Epithelial cell of esophagus (primary cell): Measurements from ENCODE around the gene CCBE1.

Experiments used
- DNase-seq: peaks from one replicate; pipeline ENCODE4 v3.0.0; 2010; ENCODE audit warnings: low read depth
- H3K4me3 ChIP-seq: 2 replicates; pipeline ENCODE4 v1.5.1; 2011; ENCODE audit warnings: mild to moderate bottlenecking, low read length, control low read depth
- CTCF ChIP-seq: IDR thresholded peaks from 2 replicates; pipeline ENCODE4 v1.5.1; 2011; ENCODE audit warnings: low read depth, mild to moderate bottlenecking, low read length, control low read depth, inconsistent platforms; ENCODE audit not compliant: insufficient read depth; ENCODE audit errors: missing control alignments

CCBE1 gene

GRCh38 chr18:59385191-59385590 lies 312.0 kb downstream of the CCBE1 start:
- H3K4me3 ChIP-seq: no peak overlapping the region
- TF ChIP-seq CTCF: no peak
- DNase-seq: no peak

GRCh38 chr18:59383851-59384250 lies 313.4 kb downstream of the CCBE1 start:
- DNase-seq: no peak
- no peak overlapping the region for H3K4me3 ChIP-seq
- TF ChIP-seq CTCF: no peak

GRCh38 chr18:59382383-59382782 lies 314.8 kb downstream of the CCBE1 start:
- no peak for DNase-seq
- no peak overlapping the region for H3K4me3 ChIP-seq
- no peak for TF ChIP-seq CTCF

GRCh38 chr18:59381949-59382348 lies 315.3 kb downstream of the CCBE1 start:
- no peak for DNase-seq
- TF ChIP-seq CTCF: no peak

More at GRCh38 chr18:59381949-59382348, 315.3 kb downstream of the CCBE1 start:
- no peak overlapping the region for H3K4me3 ChIP-seq
